Endothelial cell of umbilical vein (primary cell): ENCODE results near the gene UPK3A. TPM values are rescaled to one million over a fixed set of nuclear protein-coding genes. Genes with fewer than 3 reads are reported as not detected.

Experiments
- BruUV-seq: library from RNA; stranded (reverse); fragments of 400-500 nt; replicated peaks from 2 replicates; lab custom pipeline; 2021; lab: Mats Ljungman, UMichigan
- CTCF ChIA-PET: fragments of 300-600, 350-600 bp; sonication (Branson Sonifier 250); formaldehyde crosslinking; loops from one replicate; lab custom pipeline; 2021; ENCODE audit warnings: antibody characterized with exemption, inconsistent platforms; lab: Charles Lee
- POLR2A ChIA-PET: fragments of 300-600, 350-600 bp; sonication (Branson Sonifier 250); formaldehyde crosslinking; loops from one replicate; lab custom pipeline; 2021; ENCODE audit warnings: antibody characterized with exemption, inconsistent platforms; lab: Charles Lee
- DNase-seq: peaks from one replicate; pipeline ENCODE4 v3.0.0-alpha.2; 2011; ENCODE audit warnings: low read depth, low spot score
- FAIRE-seq: peaks from 2 replicates; lab custom pipeline; 2011; peaks lifted over from hg19 to GRCh38; lab: Jason Lieb, UNC
- H2AFZ ChIP-seq: 2 replicates; pipeline ENCODE4 v1.6.0; 2012; ENCODE audit warnings: low read depth, low read length, control low read depth, inconsistent platforms
- H3K27ac ChIP-seq: 2 replicates; pipeline ENCODE4 v1.5.1; 2011; ENCODE audit warnings: low read depth, mild to moderate bottlenecking, control low read depth, low read length, moderate library complexity; ENCODE audit not compliant: insufficient read depth
- H3K27me3 ChIP-seq, 2 experiments: 2 replicates each; pipeline versions ENCODE4 v1.6.0 to v1.6.1; 2011; ENCODE audit warnings: low read length in 2 of 2, mixed read lengths in 1 of 2; ENCODE audit not compliant: control insufficient read depth in 2 of 2, insufficient read depth in 2 of 2
- H3K36me3 ChIP-seq, 2 experiments: 2 replicates in 1 of 2; 3 replicates in 1 of 2; pipeline ENCODE4 v1.5.1; 2011; ENCODE audit warnings: low read length in 2 of 2, mild to moderate bottlenecking in 1 of 2, moderate library complexity in 1 of 2; ENCODE audit not compliant: control insufficient read depth in 2 of 2, insufficient read depth in 2 of 2; ENCODE audit errors: extremely low read depth in 1 of 2
- H3K4me1 ChIP-seq: 3 replicates; pipeline ENCODE4 v1.5.1; 2011; ENCODE audit warnings: mild to moderate bottlenecking, low read length; ENCODE audit not compliant: control insufficient read depth, insufficient read depth; ENCODE audit errors: extremely low read depth
- H3K4me2 ChIP-seq: 2 replicates; pipeline ENCODE4 v1.6.1; 2011; ENCODE audit warnings: low read length, control low read depth, mixed read lengths; ENCODE audit not compliant: insufficient read depth
- H3K4me3 ChIP-seq, 3 experiments: fragments of 200-600 bp in 1 of 3; sonication (generic), shearing (Covaris generic) in 1 of 3; replicated peaks in 1 of 3; 2 replicates each; pipeline ENCODE4 v1.5.1; 2011 to 2016; ENCODE audit warnings: control low read depth in 3 of 3, low read length in 3 of 3, mild to moderate bottlenecking in 2 of 3, inconsistent platforms in 1 of 3, low read depth in 1 of 3, moderate library complexity in 1 of 3; ENCODE audit not compliant: insufficient read depth in 1 of 3
- H3K79me2 ChIP-seq: 2 replicates; pipeline ENCODE4 v1.6.0; 2012; ENCODE audit warnings: low read length, inconsistent platforms; ENCODE audit not compliant: control insufficient read depth, insufficient read depth
- H3K9ac ChIP-seq: replicated peaks from 2 replicates; pipeline ENCODE3; 2011; ENCODE audit warnings: low read length, control low read depth; ENCODE audit not compliant: insufficient read depth; ENCODE audit errors: extremely low read depth
- H3K9me1 ChIP-seq: replicated peaks from 3 replicates; pipeline ENCODE4 v1.6.0; 2011; ENCODE audit warnings: mild to moderate bottlenecking, low read length; ENCODE audit not compliant: control insufficient read depth, insufficient read depth; ENCODE audit errors: extremely low read depth
- H3K9me3 ChIP-seq: replicated peaks from 2 replicates; pipeline ENCODE4 v1.5.1; 2012; ENCODE audit warnings: low read length, inconsistent platforms; ENCODE audit not compliant: control insufficient read depth, insufficient read depth
- H4K20me1 ChIP-seq: replicated peaks from 2 replicates; pipeline ENCODE3; 2011; ENCODE audit warnings: mild to moderate bottlenecking, low read length; ENCODE audit not compliant: control insufficient read depth, insufficient read depth; ENCODE audit errors: extremely low read depth
- CTCF ChIP-seq, 2 donors: IDR thresholded peaks; 1 replicate in 1 of 2; 2 replicates in 1 of 2; pipeline ENCODE4 v1.5.1; 2011; ENCODE audit warnings: low read length in 2 of 2, mild to moderate bottlenecking in 2 of 2, moderate library complexity in 2 of 2, control low read depth in 1 of 2, inconsistent platforms in 1 of 2, low read depth in 1 of 2; ENCODE audit not compliant: insufficient read depth in 1 of 2; ENCODE audit errors: extremely low read depth in 1 of 2
- EZH2 ChIP-seq: IDR thresholded peaks from 2 replicates; pipeline ENCODE4 v1.6.1; 2012; ENCODE audit warnings: borderline replicate concordance, low read depth, mild to moderate bottlenecking, moderate library complexity, low read length, inconsistent platforms; ENCODE audit not compliant: severe bottlenecking
- FOS ChIP-seq: IDR thresholded peaks from 2 replicates; pipeline ENCODE4 v1.6.1; 2011; ENCODE audit warnings: mild to moderate bottlenecking, low read length, moderate library complexity, borderline replicate concordance; ENCODE audit not compliant: insufficient read depth
- GATA2 ChIP-seq: IDR thresholded peaks from 2 replicates; pipeline ENCODE4 v1.7.0; 2011; ENCODE audit warnings: low read depth, mild to moderate bottlenecking, moderate library complexity, mixed read lengths, low read length; ENCODE audit not compliant: insufficient read length, insufficient read depth
- JUN ChIP-seq: IDR thresholded peaks from 2 replicates; pipeline ENCODE4 v1.6.1; 2011; ENCODE audit warnings: borderline replicate concordance, low read depth; ENCODE audit not compliant: insufficient read length, insufficient read depth
- MAX ChIP-seq: IDR thresholded peaks from 2 replicates; pipeline ENCODE4 v1.6.1; 2011; ENCODE audit not compliant: insufficient read depth, insufficient read length
- MYC ChIP-seq: IDR thresholded peaks from one replicate; pipeline ENCODE4 v1.6.1; 2011; ENCODE audit warnings: mild to moderate bottlenecking, low read depth, low read length
- POLR2A ChIP-seq: IDR thresholded peaks from 2 replicates; pipeline ENCODE4 v1.6.1; 2012; ENCODE audit warnings: low read depth, mild to moderate bottlenecking, control low read depth, low read length
- POLR2AphosphoS5 ChIP-seq: IDR thresholded peaks from 2 replicates; pipeline ENCODE4 v1.6.1; 2012; ENCODE audit warnings: low read depth, mild to moderate bottlenecking, control low read depth, low read length, moderate library complexity; ENCODE audit not compliant: insufficient read depth
- dilution Hi-C: fragments of 300-500 bp; cut with MboI; formaldehyde crosslinking; loops from one replicate; pipeline ENCODE4 v1.15.0; 2019; ENCODE audit warnings: low sequenced_read_pairs; ENCODE audit not compliant: extremely low pct_ligation_motif_present
- intact Hi-C: fragments of 100-400 bp; cut with micrococcal nuclease; formaldehyde crosslinking; loops from one replicate; pipeline ENCODE4 v1.10.0; 2022
- polyA plus RNA-seq, 4 experiments: library from polyadenylated mRNA; depleted of rRNA in 3 of 4; stranded (reverse) in 3 of 4; unstranded in 1 of 4; fragments of >200 nt; gene quantifications; 2 replicates each; pipeline versions ENCODE4 v1.2.1 to v1.2.3, GENCODE V29; 2011 to 2012; ENCODE audit warnings: missing spikeins in 1 of 4
- total RNA-seq: library from RNA; stranded (reverse); gene quantifications from 2 replicates; pipeline ENCODE4 v1.2.3, GENCODE V29; 2021

UPK3A gene
- total and polyA plus RNA-seq, 2 donors (not counting 3 experiments of a cell fraction or from before 2014, with no cell fraction given), result not detected

DNA sequence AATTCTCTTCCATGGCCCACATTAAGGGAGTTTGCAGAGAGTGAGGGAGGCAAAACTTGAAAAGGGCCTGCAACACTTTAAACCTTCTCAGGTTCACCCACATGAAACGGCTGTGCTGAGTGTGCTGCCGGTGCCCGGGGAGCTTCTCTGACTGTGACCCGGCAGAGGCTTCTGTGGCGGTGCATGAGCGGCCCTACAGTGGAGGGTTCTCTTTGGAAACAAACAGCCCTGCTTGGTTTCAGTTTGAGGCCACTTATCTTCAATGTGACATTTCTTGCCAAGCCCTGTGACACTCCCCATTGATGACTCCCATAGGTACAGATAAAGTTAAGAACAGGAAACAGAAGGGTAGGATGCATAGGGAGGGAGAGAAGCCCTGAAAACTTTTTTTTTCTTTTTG lies 56.7 kb downstream of the UPK3A start:
- Histone ChIP-seq H3K4me3 (no peak overlapping the region), H3K36me3 (peaks cover 0 to 14% of the 10 kb centered on the region in 2 experiments), H3K4me1 (peaks cover 13% of the 10 kb centered on the region), H3K27me3 (no peaks in the 10 kb centered on the region), H3K27ac (no peak overlapping the region), H3K9me1 (no peaks in the 10 kb centered on the region), H3K4me2 (no peak overlapping the region), H2AFZ (no peak overlapping the region), H3K79me2 (no peaks in the 10 kb centered on the region), H4K20me1 (no peaks in the 10 kb centered on the region), H3K9ac (no peak overlapping the region), H3K9me3 (no peaks in the 10 kb centered on the region)
- intact Hi-C loops (no loop called here), dilution Hi-C loops (no loop called here)
- CTCF ChIA-PET, result interaction anchor here (1.1 kb wide), 2 partner anchors 22 to 56 kb away, joined by 3 read pairs; no protein-coding TSS in a partner anchor
- TF ChIP-seq EZH2 (no peak), POLR2A (no peak), MAX (no peak), FOS (no peak), MYC (no peak), JUN (no peak), CTCF (IDR thresholded peaks at IDR 0.05; ENCODE audit: extremely low read depth in 1 of 2, insufficient read depth in 1 of 2, low read depth in 1 of 2, low read length in 2 of 2) (no peak), POLR2AphosphoS5 (no peak), GATA2 (no peak)
- POLR2A ChIA-PET, result no interaction called here
- DNase-seq (no peak), FAIRE-seq (no peak)
- no TSS peak for BruUV-seq
